Superior temporal gyrus (tissue), 1 donor: ENCODE data around the gene IFNGR2.
A peak's percentile ranks its signal among the peaks of the same experiment; 100 is the strongest.
"Not testable (repeated sequence)": the region's sequence is repeated elsewhere in the genome, so short reads cannot be mapped to it uniquely, and the experiment has no call there.

ENCODE experiments used
- DNase-seq: peaks from one replicate; pipeline ENCODE4 v3.0.0-alpha.2; 2016; ENCODE audit errors: extremely low spot score

IFNGR2 gene

DNA sequence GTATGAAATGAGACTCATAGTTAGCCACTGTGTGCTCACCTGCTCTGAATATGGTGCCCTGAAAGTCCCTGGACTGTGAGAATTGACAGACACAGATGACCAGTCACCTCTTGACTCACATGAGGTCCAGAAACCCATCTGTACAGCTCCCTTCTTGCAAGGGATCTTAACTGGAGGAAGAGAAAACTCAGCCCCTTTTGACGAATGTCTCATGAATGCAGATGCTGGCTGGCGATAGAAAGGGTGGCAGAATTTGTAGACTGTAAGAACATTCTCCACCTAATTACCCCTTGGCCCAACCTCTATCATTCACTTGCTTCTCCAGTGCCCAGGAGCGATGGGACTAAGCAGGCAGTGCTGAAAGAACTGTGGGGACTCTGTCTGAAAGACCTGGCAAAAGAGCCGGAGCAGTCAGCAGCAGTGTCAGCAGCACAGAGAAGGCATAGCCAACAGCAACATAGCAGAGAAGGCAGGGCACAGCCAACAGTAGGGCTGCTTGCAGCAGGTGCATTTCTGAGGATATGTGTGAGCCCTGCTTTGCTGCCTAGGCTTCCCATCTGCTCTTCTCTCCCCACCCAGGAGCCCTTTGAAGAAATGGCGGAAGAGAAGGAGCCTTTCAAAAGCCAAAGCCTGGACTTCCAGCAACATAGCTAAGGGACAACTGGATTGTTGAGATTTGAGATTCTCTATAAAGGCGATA is 25.8 kb upstream of the IFNGR2 start:
- DNase-seq, result no peak

DNA sequence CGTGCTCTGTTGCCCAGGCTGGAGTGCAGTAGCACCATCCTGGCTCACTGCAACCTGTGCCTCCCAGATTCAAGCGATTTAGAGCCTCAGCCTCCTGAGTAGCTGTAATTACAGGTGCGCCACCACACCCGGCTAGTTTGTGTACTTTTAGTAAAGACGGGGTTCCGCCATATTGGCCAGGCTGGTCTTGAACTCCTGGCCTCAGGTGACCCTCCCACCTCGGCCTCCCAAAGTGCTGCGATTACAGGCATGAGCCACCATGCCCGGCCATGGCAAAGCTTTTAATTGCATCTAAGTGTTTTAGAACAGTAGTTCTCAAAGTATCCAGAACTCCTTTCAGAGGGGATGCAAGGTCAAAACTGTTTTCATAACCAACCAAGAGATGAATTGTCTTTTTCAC is 25.1 kb upstream of the IFNGR2 start:
- no peak for DNase-seq

DNA sequence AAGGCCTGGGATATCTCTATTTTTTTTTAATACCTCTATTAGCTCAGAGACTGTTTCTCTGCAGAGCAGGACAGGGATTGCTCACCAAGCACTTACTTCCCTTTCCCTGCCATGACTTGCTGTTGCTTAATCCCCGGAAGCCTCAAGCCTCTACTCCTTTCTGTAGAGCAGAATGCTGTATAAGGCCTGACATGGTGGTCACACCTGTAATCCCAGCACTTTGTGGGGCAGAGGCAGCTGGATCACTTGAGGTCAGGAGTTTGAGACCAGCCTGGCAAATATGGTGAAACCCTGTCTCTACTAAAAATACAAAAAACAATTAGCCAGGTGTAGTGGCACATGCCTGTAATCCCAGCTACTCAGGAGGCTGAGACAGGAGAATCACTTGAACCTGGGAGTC is 23.3 kb upstream of the IFNGR2 start:
- DNase-seq, result not testable (repeated sequence)

DNA sequence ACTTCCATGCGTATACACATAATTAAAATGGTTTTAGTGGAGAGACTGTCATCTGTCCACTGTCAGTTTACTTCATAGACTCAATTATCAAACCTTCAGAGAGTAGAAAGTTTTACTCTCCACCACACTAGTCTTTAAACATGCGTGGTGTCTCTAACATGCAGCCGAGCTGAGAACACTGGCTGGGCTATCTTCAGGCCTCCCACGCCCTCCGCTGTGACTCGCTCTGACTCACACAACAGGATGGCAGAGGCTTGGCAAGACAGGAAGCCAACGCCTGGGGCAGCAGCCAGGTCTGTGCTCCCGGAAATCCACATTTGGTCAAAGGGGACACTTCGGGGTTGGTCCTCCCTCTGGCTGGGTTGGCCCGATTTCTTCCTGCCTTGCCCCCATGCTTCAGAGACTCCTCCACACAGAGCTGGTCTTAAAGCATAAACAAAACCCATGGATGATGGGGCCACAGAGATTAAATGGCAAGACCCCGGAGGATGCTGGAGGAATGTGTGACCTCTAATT is 22.7 kb upstream of the IFNGR2 start:
- peak; percentile 68 for DNase-seq

DNA sequence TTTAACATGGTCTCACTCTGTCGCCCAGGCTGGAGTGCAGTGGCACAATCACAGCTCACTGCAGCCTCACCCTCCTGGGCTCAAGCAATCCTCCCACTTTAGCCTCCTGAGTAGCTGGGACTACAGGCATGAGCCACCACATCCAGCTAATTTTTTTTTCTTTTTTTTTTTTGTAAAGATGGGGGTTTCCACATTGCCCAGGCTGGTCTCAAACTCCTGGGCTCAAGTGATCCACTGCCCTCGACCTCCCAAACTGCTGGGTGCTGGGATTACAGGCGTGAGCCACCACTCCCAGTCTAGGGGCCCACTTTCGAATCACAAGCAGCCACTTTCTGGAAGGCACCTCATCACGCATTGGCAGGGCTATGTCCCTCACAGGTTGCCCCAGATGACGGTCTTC is 21.8 kb upstream of the IFNGR2 start:
- DNase-seq, result not testable (repeated sequence)

DNA sequence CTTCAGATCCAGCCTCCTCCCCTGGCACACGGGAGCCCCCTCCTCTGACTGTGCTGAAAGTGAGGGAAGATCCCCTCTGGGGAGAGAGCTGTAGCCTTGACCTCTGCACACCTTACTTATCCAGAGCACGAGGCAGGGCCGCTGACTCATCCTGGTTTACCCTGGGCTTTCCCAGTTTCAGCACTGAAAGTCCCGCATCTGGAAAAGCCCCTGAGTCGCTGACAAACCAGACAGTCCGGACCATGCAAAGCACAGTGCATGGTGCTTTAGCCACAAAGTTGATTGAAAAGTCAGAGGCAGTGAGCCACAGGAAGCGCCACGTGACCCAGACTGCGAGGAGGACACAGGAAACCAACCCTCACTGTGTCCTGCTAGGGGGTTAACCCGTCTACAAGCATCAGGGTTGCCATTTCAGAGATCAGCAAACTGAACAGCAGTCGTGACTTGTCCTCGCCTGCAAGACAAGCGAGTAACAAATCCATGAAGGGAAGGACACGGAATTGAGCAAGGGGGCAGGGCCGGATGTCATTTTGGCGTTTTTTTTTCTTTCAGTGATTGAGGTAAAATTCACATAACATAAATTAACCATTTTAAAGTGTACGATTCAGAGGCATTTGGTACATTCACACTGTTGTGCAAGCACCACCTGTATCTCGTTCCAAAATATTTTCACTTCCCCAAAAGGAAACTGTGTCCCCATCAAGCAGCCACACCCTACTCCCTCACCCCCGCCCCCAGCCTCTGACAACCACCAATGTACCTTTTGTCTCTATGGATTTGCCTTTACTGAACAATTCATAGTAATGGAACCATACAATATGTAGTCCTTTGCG is 19.9 kb upstream of the IFNGR2 start:
- no peak for DNase-seq

DNA sequence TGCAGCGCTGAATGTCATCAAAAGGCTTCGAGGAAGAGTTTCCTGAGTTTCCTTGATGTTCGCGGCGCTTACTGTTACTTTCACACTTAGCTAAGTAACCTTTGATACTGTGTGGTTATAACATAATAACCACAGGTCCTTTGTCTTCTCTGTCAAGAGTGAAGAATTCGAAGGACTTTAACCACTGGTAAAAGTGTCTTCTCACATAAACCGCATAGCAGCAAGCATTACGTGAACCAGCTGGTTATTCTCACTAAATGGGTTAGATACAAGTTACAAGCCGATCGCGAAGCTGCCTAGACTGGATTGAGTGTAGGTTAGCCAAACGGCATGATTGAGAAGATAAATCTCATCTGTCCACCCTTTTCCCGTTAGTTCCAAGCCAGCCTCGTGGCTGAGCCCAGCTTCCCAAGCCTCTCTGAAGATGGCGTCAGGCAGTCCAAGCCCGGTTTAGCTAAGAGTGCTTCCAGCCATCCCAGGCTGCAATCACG is 18.3 kb upstream of the IFNGR2 start:
- DNase-seq, result no peak

DNA sequence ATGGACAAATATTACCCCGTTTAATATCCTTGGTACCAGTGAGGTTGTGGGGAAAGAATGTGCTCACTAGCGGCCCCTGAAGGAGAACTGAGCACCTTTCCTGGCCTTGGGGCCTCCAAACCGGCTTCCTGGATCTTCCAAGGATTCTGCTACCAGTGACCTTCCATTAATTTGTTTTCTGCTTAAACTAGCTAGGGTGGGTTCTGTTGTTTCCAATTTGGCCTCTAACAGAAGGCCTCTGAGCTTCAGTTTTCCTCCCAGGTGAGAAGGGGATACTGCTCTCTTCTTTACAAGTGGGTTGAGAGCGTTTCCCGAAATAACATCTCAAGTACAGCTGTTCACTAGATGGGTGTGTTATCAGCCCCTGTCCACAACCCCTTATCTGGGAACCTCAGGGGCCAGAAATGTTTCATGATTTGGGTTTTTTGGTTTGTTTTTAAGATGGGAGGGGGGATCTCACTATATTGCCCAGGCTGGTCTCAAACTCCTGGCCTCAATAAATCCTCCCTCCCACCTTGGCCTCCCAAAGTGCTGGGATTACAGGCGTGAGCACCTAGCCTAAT is 16.9 kb upstream of the IFNGR2 start:
- no peak for DNase-seq

DNA sequence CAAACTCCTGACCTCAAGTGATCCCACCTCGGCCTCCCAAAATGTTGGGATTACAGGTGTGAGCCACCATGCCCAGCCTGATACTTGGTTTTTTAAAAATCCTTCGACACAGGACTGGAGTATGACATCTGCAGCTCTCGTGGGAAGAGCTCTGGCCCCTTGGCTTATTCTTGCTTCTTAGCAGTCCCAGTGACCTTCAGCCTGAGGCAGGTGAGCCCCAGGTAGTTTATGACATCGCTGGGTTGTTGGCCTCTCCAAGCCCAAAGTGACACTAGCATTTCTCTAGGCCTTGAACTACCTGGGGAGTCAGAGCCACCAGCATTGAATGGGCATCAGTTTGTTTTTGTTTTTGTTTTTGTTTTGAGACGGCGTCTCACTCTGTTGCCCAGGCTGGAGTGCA is 15.9 kb upstream of the IFNGR2 start:
- DNase-seq, result no peak

DNA sequence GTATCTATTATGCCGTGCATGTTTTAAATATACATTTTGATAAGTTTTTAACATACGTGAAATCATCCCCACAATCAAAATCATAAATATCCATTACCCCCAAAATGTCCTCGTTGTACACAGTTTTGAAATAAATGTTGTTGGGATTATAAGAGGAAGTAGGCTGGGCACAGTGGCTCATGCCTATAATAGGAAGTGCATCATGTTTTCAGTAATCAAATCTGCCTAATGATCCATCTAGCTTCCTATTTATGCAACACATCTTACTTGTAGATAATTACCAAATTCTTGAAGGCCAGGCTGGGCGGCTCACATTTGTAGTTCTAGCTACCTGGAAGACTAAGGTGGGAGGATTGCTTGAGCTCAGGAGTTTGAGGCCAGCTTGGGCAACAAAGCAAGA is 15.0 kb upstream of the IFNGR2 start:
- no peak for DNase-seq

DNA sequence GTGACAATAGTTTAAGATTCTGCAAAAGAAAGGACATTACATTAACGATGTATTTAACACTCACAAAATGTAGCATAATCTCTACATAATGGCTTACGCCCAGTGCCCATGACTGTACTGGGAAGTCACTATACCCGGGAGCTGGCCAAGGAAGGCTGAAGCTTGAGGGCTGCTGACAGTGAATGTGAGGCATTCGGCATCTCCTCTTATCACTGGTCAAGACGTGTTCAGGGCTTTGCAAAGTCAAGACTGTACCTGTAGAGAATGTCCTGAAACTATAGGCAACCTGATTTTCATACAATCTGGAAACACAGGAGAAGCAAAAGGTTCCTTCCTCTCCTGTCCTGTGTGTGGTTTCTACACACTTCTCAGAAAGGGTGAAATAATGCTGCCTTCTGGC is 12.7 kb upstream of the IFNGR2 start:
- no peak for DNase-seq

DNA sequence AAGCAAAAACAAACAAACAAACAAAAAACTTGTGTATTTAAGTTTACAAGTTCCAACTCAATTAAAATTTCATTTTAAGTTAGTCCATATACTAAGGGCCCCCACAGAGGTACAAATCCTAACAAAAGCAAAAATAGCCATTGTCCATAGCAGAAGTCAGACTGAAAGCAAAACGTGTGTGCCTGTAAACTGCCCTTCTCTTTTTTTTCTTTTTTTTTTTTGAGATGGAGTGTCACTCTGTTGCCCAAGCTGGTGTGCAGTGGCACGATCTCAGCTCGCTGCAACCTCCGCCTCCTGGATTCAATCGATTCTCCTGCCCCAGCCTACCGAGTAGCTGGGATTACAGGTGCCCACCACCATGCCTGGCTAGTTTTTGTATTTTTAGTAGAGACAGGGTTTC is 11.6 kb upstream of the IFNGR2 start:
- no peak for DNase-seq

DNA sequence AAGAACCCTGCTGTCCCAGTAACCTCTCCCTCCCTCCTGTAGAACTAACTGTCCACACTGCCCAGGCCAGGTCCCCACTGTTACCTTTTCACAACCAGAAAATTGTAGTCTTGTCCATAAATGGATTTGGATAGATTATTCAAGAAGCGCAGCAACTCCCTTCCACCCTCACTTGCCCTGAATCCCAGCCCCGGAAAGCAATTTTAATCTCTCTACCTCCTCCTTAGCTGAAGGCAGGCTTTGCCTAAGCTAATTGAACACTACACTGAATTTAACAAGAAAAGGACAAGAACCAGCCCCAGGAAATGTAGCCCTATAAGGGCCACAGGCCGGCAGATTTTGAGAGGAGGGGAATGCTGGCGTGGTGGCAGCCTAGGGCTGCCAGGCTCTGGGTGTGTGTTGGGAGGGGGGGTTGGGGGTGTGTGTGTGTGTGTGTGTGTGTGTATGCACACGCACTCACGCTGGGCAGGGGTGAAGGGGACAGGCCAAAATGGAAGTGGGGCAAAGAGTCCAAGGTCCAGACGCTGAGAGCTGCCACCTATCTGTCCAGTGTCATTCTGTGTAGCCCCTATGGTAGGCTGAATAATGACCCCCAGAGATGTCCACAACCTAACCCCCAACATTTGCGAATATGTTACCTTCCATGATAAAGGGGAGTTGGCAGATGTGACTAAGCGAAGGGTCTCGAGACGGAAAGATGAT is 10.8 kb upstream of the IFNGR2 start:
- DNase-seq, result no peak

DNA sequence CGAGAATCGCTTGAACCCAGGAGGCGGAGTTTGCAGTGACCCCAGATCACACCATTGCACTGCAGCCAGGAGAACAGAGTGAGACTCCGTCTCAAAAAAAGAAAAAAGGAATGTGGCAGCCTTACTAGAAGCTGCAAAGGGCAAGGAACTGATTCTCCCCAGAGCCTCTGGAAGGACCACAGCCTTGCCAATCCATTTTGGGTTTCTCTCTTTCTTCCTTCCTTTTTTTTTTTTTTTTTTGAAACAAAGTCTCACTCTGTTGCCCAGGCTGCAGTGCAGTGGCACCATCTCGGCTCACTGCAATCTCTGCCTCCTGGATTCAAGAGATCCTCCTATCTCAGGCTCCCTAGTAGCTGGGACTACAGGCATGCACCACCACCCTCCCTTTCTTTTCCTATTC is 9.9 kb upstream of the IFNGR2 start:
- no peak for DNase-seq

DNA sequence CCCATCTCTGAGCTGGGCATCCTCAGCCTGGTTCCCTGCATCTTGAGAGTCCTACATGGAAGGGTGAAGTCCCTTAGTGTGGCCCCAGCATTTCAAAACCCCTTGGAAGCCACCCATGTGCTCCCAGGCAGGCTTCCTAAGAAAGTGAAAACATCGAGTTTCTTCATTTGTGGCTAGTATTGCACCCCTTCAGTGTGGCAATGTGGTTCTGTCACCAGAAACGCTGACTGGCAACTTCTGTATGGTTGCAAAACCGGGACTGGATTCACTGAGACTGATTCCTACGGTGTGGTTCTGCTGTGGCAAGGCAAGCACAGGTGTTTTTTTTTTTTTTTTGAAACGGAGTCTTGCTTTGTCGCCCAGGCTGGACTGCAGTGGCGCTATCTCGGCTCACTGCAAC is 9.0 kb upstream of the IFNGR2 start:
- DNase-seq, result no peak

DNA sequence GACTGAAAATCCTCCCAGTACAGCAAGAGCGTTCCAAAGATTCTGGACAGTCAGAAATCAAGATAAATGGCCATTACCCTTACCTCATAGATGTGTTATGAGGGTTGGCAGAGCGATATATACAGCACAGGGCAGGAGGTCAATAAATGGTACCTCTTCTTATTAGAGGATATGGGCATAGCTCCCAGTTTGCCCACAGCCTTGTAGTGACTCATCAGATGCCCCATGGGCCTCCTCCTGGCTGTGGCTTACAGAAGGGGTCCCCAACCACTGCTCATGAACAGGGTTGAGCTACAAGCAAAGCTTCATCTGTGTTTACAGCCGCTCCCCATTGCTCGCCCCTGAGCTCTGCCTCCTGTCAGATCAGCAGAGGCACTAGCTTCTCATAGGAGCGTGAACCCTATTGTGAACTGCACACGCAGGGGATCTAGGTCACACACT is 7.3 kb upstream of the IFNGR2 start:
- no peak for DNase-seq

DNA sequence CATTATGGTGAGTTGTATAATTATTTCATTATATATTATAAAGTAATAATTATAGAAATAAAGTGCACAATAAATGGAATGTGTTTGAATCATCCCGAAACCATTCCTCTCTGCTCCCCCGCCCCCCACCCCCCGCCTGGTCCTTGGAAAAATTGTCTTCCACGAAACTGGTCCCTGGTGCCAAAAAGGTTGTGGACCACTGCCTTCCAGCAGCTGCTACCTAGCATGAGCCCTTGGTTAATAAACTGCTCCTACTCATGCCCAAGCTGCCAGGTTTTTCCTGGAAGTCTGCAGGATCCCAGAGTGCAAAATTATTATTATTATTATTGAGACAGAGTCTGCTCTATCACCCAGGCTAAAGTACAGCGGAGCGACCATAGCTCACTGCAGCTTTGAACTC is 6.8 kb upstream of the IFNGR2 start:
- DNase-seq, result no peak

DNA sequence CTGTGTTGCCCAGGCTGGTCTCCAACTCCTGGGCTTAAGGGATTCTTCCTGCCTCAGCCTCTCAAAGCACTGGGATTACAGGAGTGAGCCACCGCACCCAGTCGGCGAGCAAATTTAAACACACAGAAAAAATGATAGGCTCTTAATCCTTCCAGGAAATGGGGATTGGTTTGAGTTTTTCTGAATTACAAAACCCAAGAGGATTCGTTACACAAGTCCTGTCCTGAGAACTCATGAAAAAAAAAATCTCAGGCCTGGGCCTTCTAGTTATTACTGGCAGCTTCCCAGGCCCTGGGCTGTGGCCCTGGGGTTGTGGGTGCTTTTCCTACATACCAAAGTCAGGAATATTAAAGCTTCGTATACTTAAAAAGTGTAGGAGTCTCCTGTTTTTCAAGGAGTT is 6.3 kb upstream of the IFNGR2 start:
- no peak for DNase-seq

DNA sequence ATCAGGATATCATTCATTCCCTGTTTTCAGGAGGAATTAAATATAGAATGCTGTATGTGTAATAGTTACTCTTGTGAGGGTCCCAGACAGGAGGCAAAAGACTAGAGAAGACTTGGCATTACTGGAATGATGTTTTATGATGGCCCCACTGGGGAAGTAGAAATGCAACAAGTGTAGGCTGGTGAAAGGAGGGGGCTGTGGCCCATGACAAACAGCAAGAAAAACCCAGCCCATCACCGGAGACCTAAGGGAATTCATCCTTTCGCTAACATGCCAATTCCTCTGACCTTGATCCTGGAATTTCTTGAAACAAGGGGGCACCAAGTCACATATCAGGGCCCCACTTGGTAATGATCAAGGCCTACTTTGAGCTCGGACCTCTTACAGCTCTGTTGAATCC is 5.5 kb upstream of the IFNGR2 start:
- DNase-seq, result no peak

DNA sequence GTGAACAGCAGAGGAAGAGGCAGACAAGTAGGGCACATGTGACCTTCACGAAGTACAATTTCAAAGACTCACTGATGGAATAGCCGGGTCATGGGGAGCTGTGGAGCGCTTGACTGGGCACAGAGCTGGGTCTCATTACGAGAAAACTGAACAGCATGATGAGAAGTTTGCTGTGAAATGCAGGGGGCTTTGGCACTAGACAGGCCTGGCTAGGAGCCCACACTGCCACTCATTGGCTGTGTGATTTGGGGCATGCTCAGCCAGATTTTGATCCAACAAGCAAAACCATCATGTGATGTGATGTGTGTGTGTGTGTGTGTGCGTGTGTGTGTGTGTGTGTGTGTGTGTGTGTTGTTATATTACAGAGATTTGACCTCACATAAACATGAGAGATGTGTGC is 4.9 kb upstream of the IFNGR2 start:
- no peak for DNase-seq

DNA sequence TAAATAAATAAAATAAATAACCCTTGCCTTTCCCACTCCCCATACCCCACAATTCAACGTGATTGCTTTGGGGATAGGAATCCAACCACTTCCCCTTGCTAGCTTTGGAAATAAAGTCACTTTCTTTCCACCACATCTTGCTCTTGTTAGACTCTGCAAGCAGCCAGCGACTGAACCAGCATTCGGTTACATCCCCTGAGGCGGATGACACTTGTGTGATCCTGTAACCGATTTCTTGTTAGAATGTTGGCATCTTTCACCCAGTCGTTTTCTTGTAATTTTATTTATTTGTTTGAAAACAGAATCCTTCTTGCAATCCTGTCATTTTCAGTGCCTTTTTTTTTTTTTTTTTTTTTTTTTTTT is 1.6 kb upstream of the IFNGR2 start:
- peak; percentile 36 for DNase-seq
